Hepatocyte (in vitro differentiated cells): ENCODE results near the gene TRIM4. TPM values are rescaled to one million over a fixed set of nuclear protein-coding genes. Genes with fewer than 3 reads are reported as not detected.

Experiments
- DNase-seq: peaks from one replicate; pipeline ENCODE4 v3.0.0-alpha.2; 2016; ENCODE audit warnings: low spot score
- H2AFZ ChIP-seq: fragments of 200-600 bp; sonication (generic); 2 replicates; pipeline ENCODE4 v1.6.0; 2016; ENCODE audit warnings: antibody characterized with exemption, mild to moderate bottlenecking
- H3K27ac ChIP-seq: fragments of 200-600 bp; sonication (generic); 2 replicates; pipeline ENCODE4 v1.5.1; 2016; ENCODE audit warnings: mild to moderate bottlenecking
- H3K27me3 ChIP-seq: fragments of 200-600 bp; sonication (generic); 2 replicates; pipeline ENCODE4 v1.6.1; 2016
- H3K36me3 ChIP-seq: fragments of 200-600 bp; sonication (generic); replicated peaks from 2 replicates; pipeline ENCODE4 v1.5.1; 2016; ENCODE audit warnings: low read depth; ENCODE audit not compliant: insufficient read depth
- H3K4me1 ChIP-seq: fragments of 200-600 bp; sonication (generic); 2 replicates; pipeline ENCODE4 v1.5.1; 2016; ENCODE audit warnings: mild to moderate bottlenecking, moderate library complexity; ENCODE audit not compliant: insufficient read depth
- H3K4me2 ChIP-seq: fragments of 200-600 bp; sonication (generic); 2 replicates; pipeline ENCODE4 v1.6.0; 2016
- H3K4me3 ChIP-seq: fragments of 200-600 bp; sonication (generic); 2 replicates; pipeline ENCODE4 v1.5.1; 2016; ENCODE audit warnings: mild to moderate bottlenecking
- H3K79me2 ChIP-seq: fragments of 200-600 bp; sonication (generic); 2 replicates; pipeline ENCODE4 v1.6.0; 2017; ENCODE audit warnings: mild to moderate bottlenecking
- H3K9me2 ChIP-seq: fragments of 200-600 bp; sonication (generic); replicated peaks from 2 replicates; pipeline ENCODE4 v1.6.0; 2017; ENCODE audit warnings: mild to moderate bottlenecking; ENCODE audit not compliant: insufficient read depth
- H3K9me3 ChIP-seq: fragments of 200-600 bp; sonication (generic); 2 replicates; pipeline ENCODE4 v1.5.1; 2016; ENCODE audit warnings: low read depth, mild to moderate bottlenecking
- H4K20me1 ChIP-seq: fragments of 200-600 bp; sonication (generic); 2 replicates; pipeline ENCODE4 v1.6.0; 2016; ENCODE audit warnings: mild to moderate bottlenecking; ENCODE audit not compliant: insufficient read depth, poor library complexity, severe bottlenecking
- CTCF ChIP-seq: fragments of 200-600 bp; sonication (generic); IDR thresholded peaks from 2 replicates; pipeline ENCODE4 v1.5.1; 2016; ENCODE audit warnings: antibody characterized with exemption, mild to moderate bottlenecking; ENCODE audit not compliant: poor library complexity
- EZH2 ChIP-seq: fragments of 200-600 bp; sonication (generic); IDR thresholded peaks from 2 replicates; pipeline ENCODE4 v1.6.1; 2016; ENCODE audit warnings: antibody characterized with exemption, mild to moderate bottlenecking, borderline replicate concordance
- EZH2phosphoT487 ChIP-seq: fragments of 200-600 bp; sonication (generic); IDR thresholded peaks from one replicate; pipeline ENCODE4 v1.6.1; 2018; ENCODE audit warnings: antibody characterized with exemption, mild to moderate bottlenecking, low read depth, moderate library complexity; ENCODE audit not compliant: unreplicated experiment, severe bottlenecking
- WGBS: methylation state at CpG from one replicate; pipeline ENCODE4 v1.1.6; 2016; ENCODE audit warnings: low lambda C conversion rate; ENCODE audit errors: missing lambda C conversion rate; 5-methylcytosine and 5-hydroxymethylcytosine counted together
- polyA plus RNA-seq: library from polyadenylated mRNA; unstranded; fragments of >200 nt; fragmentation: Nextera tagmentation; extraction: Ambion mirVana; gene quantifications from 2 replicates; pipeline ENCODE4 v1.2.1, GENCODE V29; 2016
- total RNA-seq: library from RNA; depleted of rRNA; stranded (reverse); fragments of >200 nt; gene quantifications from 2 replicates; pipeline ENCODE4 v1.2.3, GENCODE V29; 2014

Gene TRIM4
- total and polyA plus RNA-seq, 2 experiments from 2014 or later: 1.5 to 2.7 TPM

- Histone ChIP-seq H3K27ac (no peak overlapping the region), H3K9me3 (no peaks in the 10 kb centered on the region), H3K4me3 (no peak overlapping the region), H3K4me1 (no peaks in the 10 kb centered on the region), H3K9me2 (no peaks in the 10 kb centered on the region), H4K20me1 (no peaks in the 10 kb centered on the region), H3K27me3 (no peaks in the 10 kb centered on the region), H3K36me3 (no peaks in the 10 kb centered on the region), H3K79me2 (no peaks in the 10 kb centered on the region), H3K4me2 (no peak overlapping the region), H2AFZ (no peak overlapping the region)
- no peak for DNase-seq
- WGBS: 72% methylated on average over 6 of the region's 6 CpGs
- TF ChIP-seq CTCF: no peak
- TF ChIP-seq EZH2phosphoT487: no peak
- TF ChIP-seq EZH2: no peak
These were observed 70.7 kb downstream of the TRIM4 start for GRCh38 chr7:99848420-99849216.

- no peak overlapping the region for H3K27ac ChIP-seq
- WGBS: 91% methylated on average over 1 of the region's 1 CpG
- H3K27me3 ChIP-seq: no peaks in the 10 kb centered on the region
- H2AFZ ChIP-seq: no peak overlapping the region
- TF ChIP-seq EZH2: no peak
- no peak for TF ChIP-seq CTCF
- no peaks in the 10 kb centered on the region for H3K79me2 ChIP-seq
- no peak for DNase-seq
- H3K36me3 ChIP-seq: no peaks in the 10 kb centered on the region
- peaks cover 5% of the 10 kb centered on the region for H3K4me1 ChIP-seq
- no peaks in the 10 kb centered on the region for H3K9me2 ChIP-seq
- no peaks in the 10 kb centered on the region for H3K9me3 ChIP-seq
- H4K20me1 ChIP-seq: no peaks in the 10 kb centered on the region
- H3K4me3 ChIP-seq: no peak overlapping the region
- no peak overlapping the region for H3K4me2 ChIP-seq
These were observed 75.0 kb downstream of the TRIM4 start for GRCh38 chr7:99844328-99844727.

GRCh38 chr7:99843808-99844207, 75.5 kb downstream of the TRIM4 start:
- 70% methylated on average over 4 of the region's 4 CpGs for WGBS

More at GRCh38 chr7:99843808-99844207, 75.5 kb downstream of the TRIM4 start:
- H3K9me3 ChIP-seq: no peaks in the 10 kb centered on the region
- H3K4me2 ChIP-seq: no peak overlapping the region
- H4K20me1 ChIP-seq: no peaks in the 10 kb centered on the region
- H3K9me2 ChIP-seq: no peaks in the 10 kb centered on the region
- no peaks in the 10 kb centered on the region for H3K27me3 ChIP-seq
- H3K4me3 ChIP-seq: no peak overlapping the region
- TF ChIP-seq EZH2phosphoT487: no peak
- no peak for TF ChIP-seq CTCF
- TF ChIP-seq EZH2: no peak
- H3K79me2 ChIP-seq: no peaks in the 10 kb centered on the region
- H3K36me3 ChIP-seq: no peaks in the 10 kb centered on the region
- H3K27ac ChIP-seq: no peak overlapping the region
- peaks cover 8% of the 10 kb centered on the region for H3K4me1 ChIP-seq
- DNase-seq: no peak
- H2AFZ ChIP-seq: no peak overlapping the region
